T-helper 1 cell treated with Interleukin-12 subunit alpha and Interleukin-12 subunit beta and Interleukin-4 antibody, amounts not matched to agents 30 ng/mL and 1 ng/mL, for 36 hours (primary cell): ENCODE data around the gene WDR7. TPM values are rescaled to one million over a fixed set of nuclear protein-coding genes. Genes with fewer than 3 reads are reported as not detected.

ENCODE experiments used
- intact Hi-C: fragments of 100-400 bp; cut with micrococcal nuclease; formaldehyde crosslinking; loops from one replicate; pipeline ENCODE4 v1.15.1; 2024
- total RNA-seq: library from RNA; stranded (reverse); gene quantifications from 2 replicates; pipeline ENCODE4 v1.2.3, GENCODE V29; 2022

The WDR7 gene
- total RNA-seq, 1 donor from 2014 or later = 45.2 TPM

GRCh38 chr18:56789004-56789888 lies 138.1 kb downstream of the WDR7 start:
- intact Hi-C loops = loop anchor here (1.0 to 5.0 kb wide), 2 partner anchors 643 to 773 kb away; no protein-coding TSS in a partner anchor

GRCh38 chr18:56789889-56790180 lies 138.7 kb downstream of the WDR7 start:
- intact Hi-C loops = loop anchor here (1.0 to 5.0 kb wide), 2 partner anchors 642 to 772 kb away; no protein-coding TSS in a partner anchor

GRCh38 chr18:56795381-56795780 lies 144.2 kb downstream of the WDR7 start:
- intact Hi-C loops = no loop called here

GRCh38 chr18:56799756-56800155 lies 148.6 kb downstream of the WDR7 start:
- intact Hi-C loops = no loop called here

- intact Hi-C loops = no loop called here
Observed at GRCh38 chr18:56803051-56803450, 151.9 kb downstream of the WDR7 start.

GRCh38 chr18:56804395-56804794 lies 153.2 kb downstream of the WDR7 start:
- intact Hi-C loops = no loop called here

GRCh38 chr18:56807901-56808300 lies 156.7 kb downstream of the WDR7 start:
- intact Hi-C loops = no loop called here

GRCh38 chr18:56812674-56813073 lies 161.5 kb downstream of the WDR7 start:
- intact Hi-C loops = no loop called here

GRCh38 chr18:56815926-56816325 lies 164.8 kb downstream of the WDR7 start:
- intact Hi-C loops = no loop called here

- intact Hi-C loops = no loop called here
Observed at GRCh38 chr18:56823986-56824565, 172.9 kb downstream of the WDR7 start.

- intact Hi-C loops = no loop called here
Observed at GRCh38 chr18:56825321-56825720, 174.2 kb downstream of the WDR7 start.

GRCh38 chr18:56825878-56826277 lies 174.7 kb downstream of the WDR7 start:
- intact Hi-C loops = no loop called here

GRCh38 chr18:56831988-56832387 lies 180.8 kb downstream of the WDR7 start:
- intact Hi-C loops = no loop called here

GRCh38 chr18:56835331-56835730 lies 184.2 kb downstream of the WDR7 start:
- intact Hi-C loops = no loop called here

GRCh38 chr18:56836173-56836572 lies 185.0 kb downstream of the WDR7 start:
- intact Hi-C loops = no loop called here

- intact Hi-C loops = no loop called here
Observed at GRCh38 chr18:56841836-56842235, 190.7 kb downstream of the WDR7 start.

GRCh38 chr18:56843241-56843640 lies 192.1 kb downstream of the WDR7 start:
- intact Hi-C loops = no loop called here

GRCh38 chr18:56844556-56844955 lies 193.4 kb downstream of the WDR7 start:
- intact Hi-C loops = no loop called here

GRCh38 chr18:56851774-56852173 lies 200.6 kb downstream of the WDR7 start:
- intact Hi-C loops = no loop called here

- intact Hi-C loops = no loop called here
Observed at GRCh38 chr18:56853961-56854360, 202.8 kb downstream of the WDR7 start.

- intact Hi-C loops = no loop called here
Observed at GRCh38 chr18:56861244-56861643, 210.1 kb downstream of the WDR7 start.

- intact Hi-C loops = loop anchor here (1.0 to 5.0 kb wide), 6 partner anchors 122 to 693 kb away; no protein-coding TSS in a partner anchor
Observed at GRCh38 chr18:56869189-56869777, 218.1 kb downstream of the WDR7 start.
